K562 (cell line): ENCODE data around the gene TRIM38. TPM values are rescaled to one million over a fixed set of nuclear protein-coding genes. Genes with fewer than 3 reads are reported as not detected.

Experiments
- ARID1B ChIP-seq: fragments of 450-650 bp; IDR thresholded peaks from 2 replicates; pipeline ENCODE4 v1.6.1; 2016; ENCODE audit warnings: antibody characterized with exemption, mild to moderate bottlenecking, inconsistent platforms
- BRF2 ChIP-seq: IDR thresholded peaks from 3 replicates; pipeline ENCODE4 v1.6.1; 2011; ENCODE audit warnings: borderline replicate concordance, mild to moderate bottlenecking; ENCODE audit not compliant: insufficient read length, insufficient read depth
- CCNT2 ChIP-seq: IDR thresholded peaks from 2 replicates; pipeline ENCODE4 v1.6.1; 2011; ENCODE audit warnings: borderline replicate concordance, low read depth, mild to moderate bottlenecking, moderate library complexity, mixed read lengths, low read length; ENCODE audit not compliant: insufficient read length; ENCODE audit errors: extremely low read depth
- CEBPG ChIP-seq, 3 experiments: fragments of 200-800 bp in 1 of 3; sonication (Bioruptor generic) in 1 of 3; sonication (generic) in 1 of 3; formaldehyde crosslinking in 1 of 3; IDR thresholded peaks in 2 of 3; conservative IDR thresholded peaks in 1 of 3; 2 replicates each; pipeline versions ENCODE4 v1.6.1 to v1.8.0; 2016 to 2022; ENCODE audit warnings: missing compliant biosample characterization in 2 of 3, missing genetic modification characterization in 2 of 3, mild to moderate bottlenecking in 1 of 3, missing genetic modification reagents in 1 of 3
- DEAF1 ChIP-seq: fragments of 450-650 bp; formaldehyde crosslinking; IDR thresholded peaks from 2 replicates; pipeline ENCODE4 v1.4.0; 2020; ENCODE audit warnings: mild to moderate bottlenecking, moderate library complexity
- DPF2 ChIP-seq: fragments of 450-650 bp; IDR thresholded peaks from 2 replicates; pipeline ENCODE4 v1.6.1; 2016
- GTF2B ChIP-seq: IDR thresholded peaks from 2 replicates; pipeline ENCODE4 v1.6.1; 2011; ENCODE audit not compliant: insufficient read length; ENCODE audit errors: extremely low read depth
- HOMEZ ChIP-seq: fragments of 250-450 bp; sonication (Bioruptor Pico); IDR thresholded peaks from 2 replicates; pipeline ENCODE4 v1.4.0; 2020; ENCODE audit warnings: mild to moderate bottlenecking, moderate library complexity
- MTF1 ChIP-seq: fragments of 250-450 bp; sonication (Bioruptor Pico); IDR thresholded peaks from 2 replicates; pipeline ENCODE4 v1.9.0; 2021; ENCODE audit warnings: moderate library complexity, mild to moderate bottlenecking, inconsistent platforms, borderline replicate concordance
- NEUROD1 ChIP-seq: fragments of 150-350 bp; IDR thresholded peaks from 2 replicates; pipeline ENCODE4 v1.6.1; 2014; ENCODE audit warnings: borderline replicate concordance, low read length, low read depth; ENCODE audit not compliant: partially characterized antibody
- POLR2B ChIP-seq: fragments of 450-650 bp; IDR thresholded peaks from 2 replicates; pipeline ENCODE4 v1.6.1; 2018; ENCODE audit warnings: low read depth; ENCODE audit not compliant: partially characterized antibody
- SMARCA4 ChIP-seq: fragments of 450-650 bp; IDR thresholded peaks from 2 replicates; pipeline ENCODE4 v1.6.1; 2016
- SMARCE1 ChIP-seq: fragments of 450-650 bp; IDR thresholded peaks from 2 replicates; pipeline ENCODE4 v1.7.1; 2016; ENCODE audit warnings: mild to moderate bottlenecking
- TEAD4 ChIP-seq, 2 experiments: sonication (generic) in 1 of 2; formaldehyde crosslinking in 1 of 2; IDR thresholded peaks; 2 replicates each; pipeline versions ENCODE4 v1.6.1 to v1.8.0; 2012 to 2022; ENCODE audit warnings: borderline replicate concordance in 1 of 2, inconsistent platforms in 1 of 2, low read length in 1 of 2, mild to moderate bottlenecking in 1 of 2, missing genetic modification reagents in 1 of 2
- USF1 ChIP-seq: sonication (generic); formaldehyde crosslinking; IDR thresholded peaks from 2 replicates; pipeline ENCODE4 v1.9.0; 2022; ENCODE audit warnings: mild to moderate bottlenecking, missing genetic modification reagents
- ZNF274 ChIP-seq: IDR thresholded peaks from 2 replicates; pipeline ENCODE4 v1.6.1; 2011; ENCODE audit warnings: low read depth, mild to moderate bottlenecking, low read length, moderate library complexity, borderline replicate concordance
- ZNF277 ChIP-seq: fragments of 250-450 bp; sonication (Bioruptor Pico); IDR thresholded peaks from 2 replicates; pipeline ENCODE4 v1.8.0; 2022; ENCODE audit warnings: inconsistent platforms, mild to moderate bottlenecking, moderate library complexity, borderline replicate concordance
- ZNF436 ChIP-seq: fragments of 250-450, 450-650 bp; sonication (Bioruptor Pico); formaldehyde crosslinking; IDR thresholded peaks from 2 replicates; pipeline ENCODE4 v1.7.0; 2020; ENCODE audit warnings: mild to moderate bottlenecking
- ZNF561 ChIP-seq: fragments of 450-650 bp; formaldehyde crosslinking; conservative IDR thresholded peaks from 2 replicates; pipeline ENCODE4 v1.4.0; 2020; ENCODE audit warnings: mild to moderate bottlenecking, moderate library complexity
- polyA plus RNA-seq, 8 experiments: library from polyadenylated mRNA; depleted of rRNA in 4 of 8; stranded (reverse) in 5 of 8; unstranded in 3 of 8; fragments of >200 nt; fragmentation: Nextera tagmentation in 2 of 8; fragmentation: Illumina TruSeq in 1 of 8; extraction: Ambion mirVana in 2 of 8; extraction: Trizol in 1 of 8; gene quantifications; 2 replicates each; pipeline versions ENCODE4 v1.2.1 to v1.2.3, GENCODE V29; 2011 to 2014; ENCODE audit warnings: inconsistent platforms in 1 of 8, missing spikeins in 1 of 8
- total RNA-seq, 7 experiments: library from RNA; depleted of rRNA in 6 of 7; stranded (reverse); fragments of >200 nt in 6 of 7; fragmentation: Illumina TruSeq in 2 of 7; extraction: Trizol in 2 of 7; gene quantifications; 2 replicates each; pipeline versions ENCODE4 v1.2.1 to v1.2.3, GENCODE V29; 2011 to 2021; ENCODE audit warnings: low replicate concordance in 1 of 7

TRIM38 gene
- total and polyA plus RNA-seq, 9 of the 15 experiments (the other 6 are each of a cell fraction or from before 2014, with no cell fraction given) = 1.7 to 6.7 (median 6.3) TPM

- TF ChIP-seq TEAD4 (IDR thresholded peaks at IDR 0.05; ENCODE audit: low read length) (peak; percentile 56; the same call in 1 of the 2 replicates), TEAD4 (CRISPR knock-in tag; IDR thresholded peaks at IDR 0.05; ENCODE audit: borderline replicate concordance) (no peak), GTF2B (no peak), CCNT2 (no peak), ZNF561 (CRISPR knock-in tag) (no peak), HOMEZ (CRISPR knock-in tag) (no peak), MTF1 (no peak), NEUROD1 (no peak), SMARCA4 (peak; percentile 59; the same call in 1 of the 2 replicates), BRF2 (no peak), SMARCE1 (peak; percentile 41; the same call in 1 of the 2 replicates), ZNF277 (CRISPR knock-in tag) (no peak), ZNF436 (no peak), DEAF1 (CRISPR knock-in tag) (no peak), DPF2 (0 out of 2 replicates have a peak, but pooled peaks have one; percentile 30), USF1 (no peak), ZNF274 (no peak), CEBPG (CRISPR knock-in tag; IDR thresholded peaks at IDR 0.05) (no peak), CEBPG (tag; conservative IDR thresholded peaks at IDR 0.05 in 1 of 2, IDR thresholded peaks at IDR 0.05 in 1 of 2) (no peak), ARID1B (peak; percentile 48; the same call in 1 of the 2 replicates), POLR2B (no peak)
Observed at GRCh38 chr6:25918083-25918683, 44.4 kb upstream of the TRIM38 start (continued).
